Measurements from ENCODE around the gene NFKB1. TPM values are rescaled to one million over a fixed set of nuclear protein-coding genes. Genes with fewer than 3 reads are reported as not detected.

NFKB1 gene
- total RNA-seq, 3 donors from 2014 or later: 315 to 381 (median 331) TPM

DNA sequence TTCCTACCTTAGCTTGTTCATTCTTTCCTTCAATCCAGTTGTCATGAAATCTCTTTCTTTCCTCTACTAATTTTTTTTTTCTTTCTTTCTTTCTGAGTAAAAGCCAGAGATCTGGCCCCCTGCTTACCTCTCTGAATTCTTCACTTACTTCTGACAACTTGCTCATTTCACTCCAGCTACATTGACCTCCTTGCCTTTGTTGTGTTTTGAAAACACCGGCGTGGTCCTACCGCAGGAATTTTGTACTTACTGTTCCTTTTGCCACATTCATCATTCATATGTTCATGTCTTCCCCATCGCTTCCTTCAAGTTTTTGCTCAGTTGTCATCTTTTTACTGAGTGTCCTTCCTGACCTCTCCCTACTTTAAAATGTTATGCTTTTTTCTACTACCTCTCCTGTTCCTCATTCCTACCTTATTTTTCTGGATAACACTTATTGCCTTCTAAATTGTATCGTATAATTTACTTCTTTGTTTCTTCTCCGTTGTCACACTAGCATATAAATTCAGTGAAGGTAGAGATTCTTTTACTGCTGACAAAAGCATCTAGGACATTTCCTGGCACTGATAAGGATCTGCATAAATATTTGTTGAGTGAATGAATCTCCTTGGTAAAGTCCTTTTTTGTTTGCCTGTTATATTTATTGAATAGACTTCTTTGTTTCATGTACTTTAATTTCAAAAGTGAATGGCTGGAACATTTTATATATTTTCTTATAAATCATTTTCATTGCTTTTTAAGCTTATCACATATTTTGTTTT is 74.4 kb downstream of the NFKB1 start:
- no peak for DNase-seq
- ATAC-seq: no peak
- Mint-ChIP-seq H3K4me1 (ENCODE audit: low read depth) (peaks cover 74% of the 10 kb centered on the region), H3K4me3 (peak overlapping the region; percentile 37), H3K9me3 (peaks cover under 1% of the 10 kb centered on the region), H3K27me3 (ENCODE audit: low read depth) (no peaks in the 10 kb centered on the region), H3K36me3 (ENCODE audit: insufficient read depth) (peaks cover 64% of the 10 kb centered on the region)

DNA sequence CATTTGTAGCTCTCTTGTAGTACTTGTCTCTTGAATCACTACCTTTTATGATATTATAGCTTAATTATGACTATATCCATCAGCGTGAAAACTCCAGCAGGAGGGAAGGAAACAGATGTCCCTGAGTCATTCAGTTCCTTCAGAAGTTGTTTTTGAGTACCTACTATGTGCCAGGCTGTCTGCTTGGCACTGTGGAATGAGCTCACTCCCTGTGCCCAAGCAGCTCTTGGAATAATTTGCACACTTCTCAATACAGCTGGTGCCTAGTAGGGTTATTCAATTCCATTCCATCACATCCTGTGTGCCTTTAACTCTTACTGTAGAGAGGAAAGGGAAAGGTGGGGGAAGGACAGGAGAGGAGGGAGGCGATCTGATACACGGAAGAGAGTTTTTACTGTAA is 77.1 kb downstream of the NFKB1 start:
- DNase-seq: no peak
- Mint-ChIP-seq H3K27me3 (ENCODE audit: low read depth) (no peaks in the 10 kb centered on the region), H3K9me3 (no peaks in the 10 kb centered on the region), H3K4me3 (no peak overlapping the region), H3K4me1 (ENCODE audit: low read depth) (peaks cover 66% of the 10 kb centered on the region), H3K36me3 (ENCODE audit: insufficient read depth) (peaks cover 69% of the 10 kb centered on the region)
- no peak for ATAC-seq

DNA sequence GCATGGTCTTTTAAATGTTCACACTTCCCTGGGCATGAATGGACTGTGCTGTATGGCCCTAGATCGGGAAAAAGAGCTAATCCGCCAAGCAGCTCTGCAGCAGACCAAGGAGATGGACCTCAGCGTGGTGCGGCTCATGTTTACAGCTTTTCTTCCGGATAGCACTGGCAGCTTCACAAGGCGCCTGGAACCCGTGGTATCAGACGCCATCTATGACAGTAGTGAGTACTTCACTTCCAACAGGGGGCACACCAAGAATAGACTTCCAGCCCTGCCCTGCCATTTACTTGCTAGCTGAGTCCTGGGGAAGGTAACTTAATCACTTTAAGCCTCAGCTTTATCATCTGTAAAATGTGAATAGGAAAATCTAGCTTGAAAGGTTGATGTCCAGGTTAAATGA is 77.7 kb downstream of the NFKB1 start:
- no peak for ATAC-seq
- Mint-ChIP-seq H3K4me3 (no peak overlapping the region), H3K36me3 (ENCODE audit: insufficient read depth) (peaks cover 70% of the 10 kb centered on the region), H3K9me3 (no peaks in the 10 kb centered on the region), H3K27me3 (ENCODE audit: low read depth) (no peaks in the 10 kb centered on the region), H3K4me1 (ENCODE audit: low read depth) (peaks cover 63% of the 10 kb centered on the region)
- no peak for DNase-seq

DNA sequence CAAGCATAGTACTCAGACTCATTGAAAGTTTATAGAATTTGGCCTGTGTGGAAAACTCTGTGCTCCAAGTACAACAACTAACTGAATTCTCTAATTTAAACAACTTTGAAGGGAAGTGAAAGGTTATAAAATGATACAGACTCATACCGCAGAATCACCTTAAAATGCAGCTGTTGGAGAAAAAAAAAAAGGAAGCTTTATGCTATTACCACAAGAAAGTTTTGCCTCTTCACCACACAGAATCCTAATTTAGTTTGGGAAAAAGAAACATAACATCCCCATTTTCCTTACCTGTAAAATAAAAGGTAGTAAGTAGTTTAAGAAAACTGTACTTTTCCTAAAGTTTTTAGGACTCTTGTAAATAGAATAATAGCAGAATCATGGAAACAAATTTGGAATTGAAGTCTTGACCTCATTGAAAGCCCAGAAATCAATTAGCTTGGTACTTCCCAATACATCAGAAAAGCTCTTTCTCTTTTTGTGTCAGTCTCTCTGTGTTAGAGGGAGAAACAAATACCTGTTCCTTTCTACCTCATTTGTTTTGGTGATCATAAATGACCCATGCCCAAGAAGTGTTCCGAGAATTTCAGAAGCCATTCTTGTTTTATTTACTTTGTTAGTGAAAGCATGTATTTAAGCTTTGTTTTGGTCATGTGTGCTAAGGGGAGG is 78.8 kb downstream of the NFKB1 start:
- Mint-ChIP-seq H3K36me3 (ENCODE audit: insufficient read depth) (peaks cover 78% of the 10 kb centered on the region), H3K9me3 (no peaks in the 10 kb centered on the region), H3K27me3 (ENCODE audit: low read depth) (no peaks in the 10 kb centered on the region), H3K4me3 (no peak overlapping the region), H3K4me1 (ENCODE audit: low read depth) (peaks cover 58% of the 10 kb centered on the region)
- ATAC-seq (no peak), DNase-seq (no peak)

DNA sequence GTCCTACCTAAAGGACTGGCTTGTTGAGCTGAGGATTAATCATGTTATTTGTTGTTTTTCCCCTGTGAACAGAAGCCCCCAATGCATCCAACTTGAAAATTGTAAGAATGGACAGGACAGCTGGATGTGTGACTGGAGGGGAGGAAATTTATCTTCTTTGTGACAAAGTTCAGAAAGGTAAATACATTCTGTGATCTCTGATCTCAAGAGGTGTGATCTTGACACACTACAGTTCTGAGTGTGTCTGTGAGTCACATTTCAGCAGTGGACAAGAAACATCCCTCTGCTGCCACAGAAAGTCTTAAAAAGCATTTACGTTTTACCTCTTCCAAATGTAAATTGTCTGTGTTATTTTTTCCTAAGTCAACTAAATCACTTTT is 79.3 kb downstream of the NFKB1 start:
- ATAC-seq: peak; percentile 82 to 86
- peaks cover 79% of the 10 kb centered on the region for H3K36me3 Mint-ChIP-seq (ENCODE audit: insufficient read depth)
- no peak overlapping the region for H3K4me3 Mint-ChIP-seq
- no peaks in the 10 kb centered on the region for H3K27me3 Mint-ChIP-seq (ENCODE audit: low read depth)
- no peak for DNase-seq
- no peaks in the 10 kb centered on the region for H3K9me3 Mint-ChIP-seq
- peaks cover 58% of the 10 kb centered on the region for H3K4me1 Mint-ChIP-seq (ENCODE audit: low read depth)

DNA sequence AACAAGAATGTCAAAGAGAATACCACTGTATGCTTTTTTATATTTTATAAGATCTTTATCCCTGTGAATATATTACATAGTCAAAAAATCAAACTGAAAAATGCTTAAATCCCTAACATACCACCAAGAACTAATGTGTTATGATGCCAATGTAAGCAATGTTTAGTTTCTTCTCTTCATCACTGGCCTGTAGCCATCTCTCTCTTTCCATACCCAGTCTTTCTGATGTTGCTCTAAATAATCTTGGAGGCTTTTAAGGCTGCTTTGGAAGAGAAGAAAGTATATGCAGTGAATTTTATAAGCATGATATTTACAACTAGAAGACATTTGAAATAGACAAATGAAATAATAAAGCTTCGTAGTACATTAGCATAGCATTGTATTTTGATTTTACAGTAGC is 82.9 kb downstream of the NFKB1 start:
- Mint-ChIP-seq H3K4me1 (ENCODE audit: low read depth) (peaks cover 67% of the 10 kb centered on the region), H3K4me3 (no peak overlapping the region), H3K27me3 (ENCODE audit: low read depth) (no peaks in the 10 kb centered on the region), H3K36me3 (ENCODE audit: insufficient read depth) (peaks cover 75% of the 10 kb centered on the region), H3K9me3 (no peaks in the 10 kb centered on the region)
- DNase-seq (no peak), ATAC-seq (no peak)

DNA sequence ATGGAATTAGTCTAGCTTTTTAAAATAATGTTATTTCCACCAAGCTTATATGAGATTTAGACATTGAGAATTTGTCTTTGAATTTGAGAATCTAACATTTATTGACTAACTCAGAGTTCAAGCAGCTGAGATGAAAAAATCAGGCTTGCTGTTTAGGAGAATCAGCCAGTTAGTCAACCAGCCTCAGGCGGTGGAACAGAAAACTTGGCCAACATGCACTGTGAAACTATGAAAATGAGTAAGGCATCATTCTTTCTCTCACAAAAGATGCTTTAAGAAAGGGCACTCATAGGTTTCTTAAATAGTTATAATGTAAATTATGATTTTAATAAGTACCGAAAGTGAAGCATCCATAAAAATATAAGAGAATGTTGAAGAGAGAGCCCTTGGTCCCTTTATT is 84.2 kb downstream of the NFKB1 start:
- no peak for DNase-seq
- H3K4me3 Mint-ChIP-seq: no peak overlapping the region
- peaks cover 76% of the 10 kb centered on the region for H3K36me3 Mint-ChIP-seq (ENCODE audit: insufficient read depth)
- no peaks in the 10 kb centered on the region for H3K9me3 Mint-ChIP-seq
- ATAC-seq: peak; percentile 53 to 57
- H3K27me3 Mint-ChIP-seq (ENCODE audit: low read depth): no peaks in the 10 kb centered on the region
- peaks cover 68% of the 10 kb centered on the region for H3K4me1 Mint-ChIP-seq (ENCODE audit: low read depth)

DNA sequence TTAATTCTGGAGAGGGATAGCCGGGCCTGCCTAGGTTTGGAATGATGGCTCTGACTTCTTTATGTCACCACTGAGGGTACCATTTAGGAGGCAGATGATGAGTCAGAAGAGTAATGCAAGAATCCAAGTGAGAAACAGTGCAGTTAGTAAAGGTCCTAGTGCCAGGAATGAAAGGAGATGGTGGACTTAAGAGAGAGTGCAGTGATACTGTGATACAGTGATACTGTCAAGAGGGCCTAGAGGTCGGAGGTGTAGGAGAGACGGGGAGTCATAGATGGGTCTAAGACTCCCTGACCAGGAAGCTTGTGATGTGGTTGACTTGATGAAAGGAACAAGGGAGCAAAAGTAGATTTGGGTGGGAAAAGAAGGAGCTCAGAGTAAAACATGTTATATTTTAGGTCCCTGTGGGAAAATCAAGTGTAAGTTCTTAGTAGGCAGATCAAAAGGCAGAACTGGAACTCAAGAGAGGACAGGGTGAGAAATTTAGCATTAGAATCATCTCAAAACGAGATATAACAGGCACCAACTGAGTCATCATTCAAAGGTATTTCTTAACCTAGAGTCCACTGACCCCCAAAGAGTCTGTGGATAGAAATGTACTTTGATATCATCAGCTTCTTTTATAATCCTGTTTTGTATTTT is 85.0 kb downstream of the NFKB1 start:
- ATAC-seq (peak; percentile 49 to 58), DNase-seq (no peak)
- Mint-ChIP-seq H3K4me3 (peak overlapping the region; percentile 49), H3K27me3 (ENCODE audit: low read depth) (no peaks in the 10 kb centered on the region), H3K9me3 (no peaks in the 10 kb centered on the region), H3K36me3 (ENCODE audit: insufficient read depth) (peaks cover 81% of the 10 kb centered on the region), H3K4me1 (ENCODE audit: low read depth) (peaks cover 73% of the 10 kb centered on the region)

DNA sequence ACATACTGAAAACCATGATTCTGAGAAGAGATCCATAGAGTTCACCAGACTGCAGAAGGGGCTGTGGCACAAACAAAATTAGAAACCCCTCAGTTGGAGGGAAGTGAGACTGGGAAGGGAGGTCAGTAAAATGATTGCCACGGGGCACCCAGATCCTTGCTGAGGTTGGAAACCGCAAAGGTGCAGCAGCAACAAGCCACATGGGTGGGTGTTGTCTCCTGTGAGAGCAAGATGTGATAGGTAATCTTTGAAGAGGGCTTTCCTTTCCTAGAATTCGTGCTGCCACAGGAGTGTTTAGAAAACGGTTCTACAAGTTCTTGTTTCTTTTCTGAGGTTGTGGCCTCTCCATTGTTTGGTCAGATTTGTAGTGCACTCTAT is 85.5 kb downstream of the NFKB1 start:
- Mint-ChIP-seq H3K4me1 (ENCODE audit: low read depth) (peaks cover 74% of the 10 kb centered on the region), H3K36me3 (ENCODE audit: insufficient read depth) (peaks cover 82% of the 10 kb centered on the region), H3K27me3 (ENCODE audit: low read depth) (no peaks in the 10 kb centered on the region), H3K9me3 (no peaks in the 10 kb centered on the region), H3K4me3 (peak overlapping the region; percentile 49)
- DNase-seq: peak; percentile 30
- peak; percentile 46 for ATAC-seq

DNA sequence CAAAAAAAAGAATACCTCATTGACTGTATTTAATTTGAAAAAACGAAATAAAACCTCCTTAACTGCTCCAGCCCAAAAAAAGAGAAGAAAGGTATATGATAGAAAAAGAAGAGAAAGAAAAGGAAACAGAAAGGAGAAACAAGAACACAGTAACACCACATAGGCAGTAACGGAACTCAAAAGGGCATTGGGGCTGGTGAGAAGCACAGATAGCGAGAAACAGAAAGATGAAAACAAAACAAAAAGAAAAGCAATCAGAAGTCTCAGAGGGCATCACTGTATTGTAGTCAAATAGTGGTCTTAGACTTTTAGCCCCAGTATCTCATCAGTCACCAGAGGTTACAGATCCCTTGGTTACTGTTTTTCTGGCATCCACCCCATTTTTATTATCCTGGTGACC is 88.6 kb downstream of the NFKB1 start:
- H3K9me3 Mint-ChIP-seq: no peaks in the 10 kb centered on the region
- peak in 1 of 2 donors; percentile 27 for ATAC-seq
- peaks cover 84% of the 10 kb centered on the region for H3K36me3 Mint-ChIP-seq (ENCODE audit: insufficient read depth)
- no peaks in the 10 kb centered on the region for H3K27me3 Mint-ChIP-seq (ENCODE audit: low read depth)
- H3K4me3 Mint-ChIP-seq: peak overlapping the region; percentile 12
- DNase-seq: no peak
- H3K4me1 Mint-ChIP-seq (ENCODE audit: low read depth): peaks cover 92% of the 10 kb centered on the region

DNA sequence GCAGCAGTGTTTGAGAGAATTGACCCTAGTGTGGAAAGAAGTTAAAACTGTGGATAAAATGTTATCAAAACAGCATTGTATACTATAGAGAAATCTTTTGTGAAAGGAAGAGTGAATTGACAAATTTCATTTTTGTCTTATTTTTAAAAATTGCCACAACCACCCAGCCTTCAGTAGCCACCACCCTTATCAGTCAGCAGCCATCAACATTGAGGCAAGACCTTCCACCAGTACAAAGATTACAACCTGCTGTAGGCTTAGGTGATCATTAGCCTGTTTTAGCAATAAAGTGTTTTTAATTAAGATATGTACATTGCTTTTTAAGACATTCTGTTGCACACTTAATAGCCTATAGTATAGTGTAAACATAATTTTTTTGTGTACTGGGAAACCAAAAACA is 91.1 kb downstream of the NFKB1 start:
- H3K36me3 Mint-ChIP-seq (ENCODE audit: insufficient read depth): peaks cover 83% of the 10 kb centered on the region
- ATAC-seq (no peak), DNase-seq (no peak)
- H3K4me1 Mint-ChIP-seq (ENCODE audit: low read depth): peaks cover 88% of the 10 kb centered on the region
- H3K4me3 Mint-ChIP-seq: no peak overlapping the region
- H3K27me3 Mint-ChIP-seq (ENCODE audit: low read depth): no peaks in the 10 kb centered on the region
- no peaks in the 10 kb centered on the region for H3K9me3 Mint-ChIP-seq

DNA sequence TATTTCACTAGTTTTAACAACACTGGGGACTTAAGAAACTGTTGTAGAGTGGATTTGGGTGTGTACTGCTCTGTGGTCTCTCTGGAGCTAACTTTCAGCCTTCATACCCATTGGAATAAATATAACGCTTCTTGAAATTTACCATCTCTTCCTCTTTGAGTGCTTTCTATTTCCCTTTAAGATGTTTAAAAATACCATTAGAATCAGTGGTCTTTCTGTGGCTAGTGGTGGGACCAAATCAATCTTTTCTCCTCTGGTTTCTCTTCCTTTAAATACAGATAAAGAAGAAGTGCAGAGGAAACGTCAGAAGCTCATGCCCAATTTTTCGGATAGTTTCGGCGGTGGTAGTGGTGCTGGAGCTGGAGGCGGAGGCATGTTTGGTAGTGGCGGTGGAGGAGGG is 92.0 kb downstream of the NFKB1 start:
- peaks cover 83% of the 10 kb centered on the region for H3K36me3 Mint-ChIP-seq (ENCODE audit: insufficient read depth)

DNA sequence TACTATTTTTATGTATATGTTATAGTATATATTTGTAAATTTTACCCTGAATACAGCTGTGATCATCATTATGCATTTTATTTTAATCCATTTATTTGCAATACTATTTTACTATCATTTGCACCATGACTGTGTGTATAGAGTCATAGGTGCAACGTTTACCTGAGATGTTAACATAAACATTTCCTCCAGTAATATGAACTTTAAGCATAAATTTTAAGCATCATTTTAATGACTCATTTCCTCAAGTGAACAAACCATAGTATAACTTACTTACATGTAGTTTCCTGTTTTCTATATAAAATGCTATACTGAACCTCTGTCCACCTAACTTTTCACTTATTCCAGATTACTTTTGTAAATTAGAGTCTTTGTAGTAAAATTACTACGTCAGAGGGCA is 92.8 kb downstream of the NFKB1 start:
- DNase-seq (no peak), ATAC-seq (no peak)
- peaks cover 88% of the 10 kb centered on the region for H3K4me1 Mint-ChIP-seq (ENCODE audit: low read depth)
- H3K4me3 Mint-ChIP-seq: no peak overlapping the region
- no peaks in the 10 kb centered on the region for H3K27me3 Mint-ChIP-seq (ENCODE audit: low read depth)
- H3K36me3 Mint-ChIP-seq (ENCODE audit: insufficient read depth): peaks cover 87% of the 10 kb centered on the region
- no peaks in the 10 kb centered on the region for H3K9me3 Mint-ChIP-seq

More for the DNA sequence above, 92.0 kb downstream of the NFKB1 start:
- DNase-seq (no peak), ATAC-seq (no peak)
- Mint-ChIP-seq H3K27me3 (ENCODE audit: low read depth) (no peaks in the 10 kb centered on the region), H3K9me3 (no peaks in the 10 kb centered on the region), H3K4me3 (no peak overlapping the region), H3K4me1 (ENCODE audit: low read depth) (peaks cover 88% of the 10 kb centered on the region)

DNA sequence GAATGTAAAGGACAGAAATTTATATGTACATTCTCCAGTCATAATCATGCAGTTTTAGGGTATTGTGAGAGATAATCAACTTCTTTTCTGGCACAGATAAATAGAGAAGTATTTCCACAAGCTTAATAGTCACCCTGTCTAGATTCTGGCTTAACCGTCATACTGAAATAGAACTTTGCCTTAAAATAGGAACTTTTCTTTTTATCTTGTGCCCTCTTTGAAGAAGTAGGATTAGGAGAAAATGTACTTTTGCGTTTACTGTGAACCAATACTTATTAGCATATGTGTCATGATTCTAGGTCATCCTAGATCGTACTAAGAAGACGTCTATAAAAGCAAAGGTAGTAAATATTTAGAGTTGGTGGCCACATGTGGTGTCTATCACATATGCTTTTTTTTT is 95.4 kb downstream of the NFKB1 start:
- ATAC-seq: no peak
- no peaks in the 10 kb centered on the region for H3K9me3 Mint-ChIP-seq
- no peaks in the 10 kb centered on the region for H3K27me3 Mint-ChIP-seq (ENCODE audit: low read depth)
- no peak overlapping the region for H3K4me3 Mint-ChIP-seq
- peaks cover 83% of the 10 kb centered on the region for H3K36me3 Mint-ChIP-seq (ENCODE audit: insufficient read depth)
- DNase-seq: no peak
- H3K4me1 Mint-ChIP-seq (ENCODE audit: low read depth): peaks cover 84% of the 10 kb centered on the region

Data from activated T-cell treated with anti-CD3 and anti-CD28 coated beads, Interleukin-2, amount 50 U/mL, for 4 hours (primary cell).